ENCODE measurements around the gene SLC38A3. TPM values are rescaled to one million over a fixed set of nuclear protein-coding genes. Genes with fewer than 3 reads are reported as not detected.

SLC38A3 gene
- total RNA-seq, 1 donor from 2014 or later = 0.56 TPM

DNA sequence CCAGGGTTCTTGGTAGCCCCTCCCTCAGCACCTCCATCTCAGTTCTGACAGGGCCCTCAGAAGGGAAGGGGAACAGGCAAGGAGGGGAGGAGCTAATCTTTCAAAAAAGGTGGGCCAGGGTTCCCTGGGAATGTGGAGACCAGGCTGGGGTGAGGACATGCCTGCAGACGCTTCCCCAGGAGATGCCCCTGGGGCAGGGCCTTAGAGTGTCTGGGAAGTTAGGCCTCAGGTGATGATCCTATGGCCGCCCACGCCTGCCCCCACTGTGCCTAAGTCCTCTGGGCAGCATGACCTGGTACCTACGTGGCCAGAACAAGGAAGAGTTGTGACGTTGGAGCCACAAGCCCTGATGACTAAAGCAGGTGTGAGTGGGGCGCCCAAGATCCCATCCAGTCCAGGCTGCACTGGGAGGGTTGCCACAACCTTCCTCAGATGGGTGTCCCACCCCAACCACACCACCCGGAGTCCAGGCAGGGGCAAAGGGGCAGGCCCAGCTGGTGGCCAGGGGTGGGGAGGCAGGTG lies 60.0 kb downstream of the SLC38A3 start:
- Mint-ChIP-seq H3K4me1 (ENCODE audit: unreplicated experiment) (peaks cover 2% of the 10 kb centered on the region), H3K27ac (ENCODE audit: unreplicated experiment) (peak overlapping the region; percentile 43)

DNA sequence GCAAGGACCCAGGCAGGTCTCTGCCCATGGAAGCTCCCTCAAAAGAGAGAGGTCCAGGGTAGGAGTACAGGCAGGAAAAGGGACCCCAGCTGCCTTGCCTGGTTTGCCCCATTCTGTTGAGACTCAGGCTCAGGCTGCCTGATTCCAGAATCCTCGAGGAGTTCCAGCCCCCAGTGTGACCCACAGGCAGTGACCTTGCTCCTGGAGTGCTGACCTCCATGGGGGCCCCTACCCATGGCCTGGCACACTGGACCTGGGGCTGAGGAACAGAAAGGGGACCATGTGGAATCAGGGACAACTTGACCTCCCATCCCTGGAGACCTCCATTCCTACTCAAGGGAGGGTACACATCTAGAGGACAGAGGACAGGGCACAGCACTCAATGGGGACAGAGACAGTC lies 60.5 kb downstream of the SLC38A3 start:
- Mint-ChIP-seq H3K4me1 (ENCODE audit: unreplicated experiment) (peaks cover 2% of the 10 kb centered on the region), H3K27ac (ENCODE audit: unreplicated experiment) (peak overlapping the region; percentile 64), H3K9me3 (ENCODE audit: unreplicated experiment) (no peaks in the 10 kb centered on the region), H3K27me3 (ENCODE audit: unreplicated experiment) (peaks cover 39% of the 10 kb centered on the region), H3K4me3 (ENCODE audit: unreplicated experiment) (no peak overlapping the region), H3K36me3 (ENCODE audit: low read depth, unreplicated experiment) (peaks cover 9% of the 10 kb centered on the region)
- DNase-seq (ENCODE audit: low spot score) = no peak
- TF ChIP-seq, protein P1, sequence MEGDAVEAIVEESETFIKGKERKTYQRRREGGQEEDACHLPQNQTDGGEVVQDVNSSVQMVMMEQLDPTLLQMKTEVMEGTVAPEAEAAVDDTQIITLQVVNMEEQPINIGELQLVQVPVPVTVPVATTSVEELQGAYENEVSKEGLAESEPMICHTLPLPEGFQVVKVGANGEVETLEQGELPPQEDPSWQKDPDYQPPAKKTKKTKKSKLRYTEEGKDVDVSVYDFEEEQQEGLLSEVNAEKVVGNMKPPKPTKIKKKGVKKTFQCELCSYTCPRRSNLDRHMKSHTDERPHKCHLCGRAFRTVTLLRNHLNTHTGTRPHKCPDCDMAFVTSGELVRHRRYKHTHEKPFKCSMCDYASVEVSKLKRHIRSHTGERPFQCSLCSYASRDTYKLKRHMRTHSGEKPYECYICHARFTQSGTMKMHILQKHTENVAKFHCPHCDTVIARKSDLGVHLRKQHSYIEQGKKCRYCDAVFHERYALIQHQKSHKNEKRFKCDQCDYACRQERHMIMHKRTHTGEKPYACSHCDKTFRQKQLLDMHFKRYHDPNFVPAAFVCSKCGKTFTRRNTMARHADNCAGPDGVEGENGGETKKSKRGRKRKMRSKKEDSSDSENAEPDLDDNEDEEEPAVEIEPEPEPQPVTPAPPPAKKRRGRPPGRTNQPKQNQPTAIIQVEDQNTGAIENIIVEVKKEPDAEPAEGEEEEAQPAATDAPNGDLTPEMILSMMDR (IDR thresholded peaks at IDR 0.05; ENCODE audit: unreplicated experiment) = no peak

More for the DNA sequence above, 60.0 kb downstream of the SLC38A3 start:
- no peak for DNase-seq (ENCODE audit: low spot score)
- Mint-ChIP-seq H3K9me3 (ENCODE audit: unreplicated experiment) (no peaks in the 10 kb centered on the region), H3K27me3 (ENCODE audit: unreplicated experiment) (peaks cover 38% of the 10 kb centered on the region), H3K36me3 (ENCODE audit: low read depth, unreplicated experiment) (peaks cover 9% of the 10 kb centered on the region), H3K4me3 (ENCODE audit: unreplicated experiment) (no peak overlapping the region)
- TF ChIP-seq, protein P1 (IDR thresholded peaks at IDR 0.05; ENCODE audit: unreplicated experiment) = no peak

DNA sequence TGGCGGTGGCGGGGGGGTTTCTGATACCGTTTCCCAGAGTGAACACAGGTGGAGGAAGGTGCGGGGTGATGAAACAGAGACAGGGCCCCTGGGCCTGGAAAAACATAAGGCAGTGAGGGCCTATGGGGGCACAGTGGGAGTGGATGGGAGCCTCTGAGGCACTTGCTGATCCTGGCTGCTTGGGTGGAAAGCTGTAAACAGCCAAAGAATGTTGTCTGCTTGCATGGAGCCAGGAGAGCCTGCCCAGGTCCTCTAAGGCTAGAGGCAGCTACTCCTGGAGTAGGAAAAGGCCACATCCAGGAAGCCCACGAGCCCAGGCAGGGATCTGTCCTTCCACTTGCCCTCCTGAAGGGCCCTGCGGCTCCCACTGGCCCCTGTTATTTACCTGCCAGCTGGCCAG lies 60.9 kb downstream of the SLC38A3 start:
- H3K27me3 Mint-ChIP-seq (ENCODE audit: unreplicated experiment) = peaks cover 39% of the 10 kb centered on the region
- no peak overlapping the region for H3K4me3 Mint-ChIP-seq (ENCODE audit: unreplicated experiment)
- H3K9me3 Mint-ChIP-seq (ENCODE audit: unreplicated experiment) = no peaks in the 10 kb centered on the region
- peaks cover 2% of the 10 kb centered on the region for H3K4me1 Mint-ChIP-seq (ENCODE audit: unreplicated experiment)
- H3K36me3 Mint-ChIP-seq (ENCODE audit: low read depth, unreplicated experiment) = peaks cover 9% of the 10 kb centered on the region
- TF ChIP-seq, protein P1 (IDR thresholded peaks at IDR 0.05; ENCODE audit: unreplicated experiment) = no peak
- DNase-seq (ENCODE audit: low spot score) = no peak
- peak overlapping the region; percentile 64 for H3K27ac Mint-ChIP-seq (ENCODE audit: unreplicated experiment)

DNA sequence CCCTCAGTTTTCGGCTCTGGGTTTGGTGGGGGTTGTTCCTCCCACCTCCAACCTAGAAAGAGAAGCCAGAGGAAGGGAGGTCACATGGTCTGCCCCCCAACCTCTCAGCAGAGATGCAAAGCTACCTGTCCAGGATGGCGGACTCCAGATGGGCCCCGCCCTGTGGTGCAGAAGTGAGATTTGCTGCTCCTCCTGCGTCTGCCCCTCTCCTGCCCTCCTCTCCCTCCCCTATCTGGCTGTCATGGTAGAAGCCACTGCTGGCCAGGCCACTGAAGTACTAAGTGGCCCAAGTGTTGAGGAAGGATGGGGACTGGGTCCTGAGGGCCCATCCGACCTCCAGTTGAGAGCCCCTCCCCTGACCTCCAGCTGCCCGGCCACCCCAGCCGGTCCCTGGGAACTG lies 61.8 kb downstream of the SLC38A3 start:
- TF ChIP-seq, protein P1 (IDR thresholded peaks at IDR 0.05; ENCODE audit: unreplicated experiment) = no peak
- Mint-ChIP-seq H3K4me3 (ENCODE audit: unreplicated experiment) (no peak overlapping the region), H3K36me3 (ENCODE audit: low read depth, unreplicated experiment) (peaks cover 9% of the 10 kb centered on the region), H3K4me1 (ENCODE audit: unreplicated experiment) (peaks cover 7% of the 10 kb centered on the region), H3K27me3 (ENCODE audit: unreplicated experiment) (peaks cover 40% of the 10 kb centered on the region), H3K9me3 (ENCODE audit: unreplicated experiment) (no peaks in the 10 kb centered on the region), H3K27ac (ENCODE audit: unreplicated experiment) (no peak overlapping the region)
- DNase-seq (ENCODE audit: low spot score) = no peak

DNA sequence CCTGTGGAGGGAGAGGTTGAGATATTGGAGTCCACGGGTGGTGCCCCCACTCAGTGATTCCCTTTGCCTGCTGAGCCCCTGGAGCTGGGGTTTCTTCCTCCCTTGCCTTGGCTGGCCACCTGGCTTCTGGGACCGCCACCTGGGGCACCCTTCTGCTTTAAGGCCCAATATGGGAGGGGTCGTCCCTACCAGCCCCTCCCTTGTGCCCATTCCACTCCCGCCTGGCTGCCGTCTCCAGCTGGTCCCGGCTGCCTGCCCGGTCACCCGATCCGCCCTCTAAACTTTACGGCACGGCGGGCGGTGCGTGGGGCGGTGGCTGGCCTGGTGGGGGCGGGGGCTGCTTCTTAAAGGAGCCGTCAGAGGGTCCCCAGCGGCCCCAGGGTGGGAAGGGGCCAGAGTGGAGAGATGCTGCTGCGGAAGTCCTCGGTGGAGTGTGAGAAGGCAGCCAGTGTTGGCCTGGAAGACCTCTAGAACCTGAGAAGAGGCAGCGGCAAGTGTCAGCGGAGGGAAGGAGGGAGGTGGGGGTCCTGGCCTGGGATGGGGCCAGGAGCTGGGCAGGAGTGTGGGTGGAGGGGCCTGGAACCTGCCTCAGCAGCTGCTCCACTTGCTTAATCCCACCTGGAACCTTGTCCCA lies 62.3 kb downstream of the SLC38A3 start:
- Mint-ChIP-seq H3K27ac (ENCODE audit: unreplicated experiment) (no peak overlapping the region), H3K4me3 (ENCODE audit: unreplicated experiment) (no peak overlapping the region), H3K27me3 (ENCODE audit: unreplicated experiment) (peaks cover 38% of the 10 kb centered on the region), H3K4me1 (ENCODE audit: unreplicated experiment) (peaks cover 7% of the 10 kb centered on the region), H3K36me3 (ENCODE audit: low read depth, unreplicated experiment) (peaks cover 9% of the 10 kb centered on the region), H3K9me3 (ENCODE audit: unreplicated experiment) (no peaks in the 10 kb centered on the region)
- no peak for DNase-seq (ENCODE audit: low spot score)
- TF ChIP-seq, protein P1 (IDR thresholded peaks at IDR 0.05; ENCODE audit: unreplicated experiment) = no peak

Data from endothelial cell (in vitro differentiated cells).